HG02970 (cell line): ENCODE data around the gene SMIM14.
"Not testable (repeated sequence)": the region's sequence is repeated elsewhere in the genome, so short reads cannot be mapped to it uniquely, and the experiment has no call there.

Experiments
- ATAC-seq: cut with Tn5 transposase; IDR thresholded peaks from one replicate; pipeline ENCODE4 v1.9.1; 2021; ENCODE audit warnings: mild to moderate bottlenecking, moderate library complexity, moderate number of reproducible peaks; ENCODE audit not compliant: unreplicated experiment, low FRiP score

SMIM14 gene

DNA sequence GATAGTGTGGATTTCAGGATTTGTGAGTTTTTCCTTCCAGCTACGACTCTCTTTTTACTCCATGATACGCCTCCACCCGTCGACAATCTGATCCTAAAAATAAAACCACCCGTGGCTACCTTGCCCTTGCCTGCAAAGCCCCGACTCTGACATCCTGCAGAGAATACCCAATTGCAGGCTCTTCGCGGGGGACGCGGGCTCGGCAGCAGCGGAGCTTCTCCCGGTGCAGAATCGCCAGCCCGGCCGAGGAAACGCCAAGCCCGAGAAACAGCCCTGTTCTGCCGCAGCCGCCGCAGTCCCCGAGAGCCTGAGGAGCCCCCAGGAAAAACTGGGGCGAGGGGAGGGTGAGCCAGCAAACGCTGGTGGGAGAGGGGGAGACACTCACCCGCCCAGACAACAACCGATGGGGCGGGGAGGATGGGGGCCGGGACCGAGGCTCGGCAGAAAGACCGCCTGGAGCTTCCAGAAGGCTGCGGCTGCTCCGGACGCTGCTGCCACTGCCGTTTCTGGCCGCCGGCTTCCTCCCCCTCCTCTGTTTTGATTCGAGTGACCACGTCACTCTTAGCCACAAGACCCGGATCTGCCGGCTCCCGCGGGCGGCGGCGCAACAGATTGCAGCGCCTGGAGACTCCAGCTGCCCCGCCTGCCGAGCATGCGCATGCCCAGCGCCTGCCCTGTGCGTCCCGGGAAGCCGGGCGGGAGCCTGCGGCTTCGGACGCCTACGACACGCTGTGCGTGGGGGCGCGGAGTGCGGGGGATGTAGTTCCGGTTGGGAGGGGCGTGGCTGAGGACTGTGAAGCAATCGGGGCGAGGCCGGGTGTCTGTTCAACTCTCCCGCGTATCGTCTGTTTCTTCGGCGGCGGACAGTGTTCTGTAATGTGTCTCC, at the start of gene SMIM14:
Gene SMIM14 (minus strand): TSS at position 512 of the 886 bp plus-strand sequence. CDS start 33,720 bp downstream, outside the sequence.
- ATAC-seq: peak; percentile 62

DNA sequence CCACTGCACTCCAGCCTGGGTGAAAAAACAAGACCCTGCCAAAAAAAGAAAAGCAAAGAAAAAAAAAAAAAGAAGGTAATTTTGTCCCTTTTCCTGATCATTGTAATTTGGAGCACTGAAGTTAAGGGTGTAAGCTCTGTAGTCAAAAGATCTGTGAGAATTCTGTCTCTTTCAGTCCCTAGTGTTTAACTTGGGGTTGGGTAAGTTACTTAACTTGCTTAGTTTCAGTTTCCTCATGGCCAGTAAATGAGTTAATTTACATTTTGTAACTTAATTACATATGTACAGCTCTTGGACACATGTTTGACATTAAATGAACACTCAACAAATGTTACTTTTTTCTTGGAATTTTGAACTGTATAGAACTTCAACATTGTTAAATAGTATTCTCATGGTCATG, 48.3 kb upstream of the SMIM14 start:
- ATAC-seq: no peak

DNA sequence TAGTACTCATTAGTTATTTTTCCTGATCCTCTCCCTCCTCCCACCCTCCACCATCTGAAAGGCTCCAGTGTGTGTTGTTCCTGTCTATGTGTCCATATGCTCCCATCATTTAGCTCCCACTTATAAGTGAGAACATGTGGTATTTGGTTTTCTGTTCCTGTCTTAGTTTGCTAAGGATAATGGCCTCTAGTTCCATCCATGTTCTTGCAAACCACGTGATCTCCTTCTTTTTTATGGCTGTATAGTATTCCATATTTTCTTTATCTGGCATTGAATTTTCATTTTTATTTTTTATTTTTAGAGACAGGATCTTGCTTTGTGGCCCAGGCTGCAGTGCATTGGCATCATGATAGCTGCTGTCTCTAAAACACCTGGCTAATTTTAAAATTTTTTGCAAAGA, 47.3 kb upstream of the SMIM14 start:
- no peak for ATAC-seq

DNA sequence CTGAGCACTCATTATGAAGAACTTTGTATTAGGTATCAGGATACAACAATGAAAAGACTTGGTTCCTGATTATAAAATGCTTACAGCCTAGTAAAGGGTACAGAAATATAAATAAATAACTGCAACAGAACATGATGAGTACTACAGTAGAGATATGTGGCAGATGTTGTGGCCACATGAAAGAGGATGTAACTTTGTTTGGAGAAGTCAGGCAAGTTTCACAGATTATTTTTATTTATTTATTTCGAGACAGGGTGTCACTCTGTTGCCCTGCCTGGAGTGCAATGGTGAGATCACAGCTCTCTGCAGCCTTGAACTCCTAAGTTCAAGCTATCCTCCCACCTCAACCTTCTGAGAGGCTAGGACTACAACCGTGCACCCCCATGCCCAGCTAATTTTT, 43.5 kb upstream of the SMIM14 start:
- ATAC-seq: no peak

DNA sequence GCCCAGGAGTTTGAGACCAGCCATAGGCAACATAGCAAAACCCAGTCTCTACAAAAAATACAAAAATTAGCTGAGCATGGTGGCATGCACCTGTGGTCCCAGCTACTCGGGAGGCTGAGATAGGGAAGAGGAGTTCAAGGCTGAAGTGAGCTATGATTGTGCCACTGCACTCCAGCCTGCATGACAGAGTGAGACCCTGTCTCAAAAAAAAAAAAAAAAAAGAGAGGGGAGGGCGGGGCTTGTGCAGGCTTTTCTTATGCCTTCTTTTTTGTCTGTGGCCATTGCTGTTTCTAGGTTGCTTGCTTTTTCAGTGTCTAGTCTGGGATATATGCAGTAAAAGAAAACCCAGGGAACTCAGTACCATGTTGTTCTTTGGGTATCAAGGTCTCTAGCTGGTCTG, 42.3 kb upstream of the SMIM14 start:
- not testable (repeated sequence) for ATAC-seq

DNA sequence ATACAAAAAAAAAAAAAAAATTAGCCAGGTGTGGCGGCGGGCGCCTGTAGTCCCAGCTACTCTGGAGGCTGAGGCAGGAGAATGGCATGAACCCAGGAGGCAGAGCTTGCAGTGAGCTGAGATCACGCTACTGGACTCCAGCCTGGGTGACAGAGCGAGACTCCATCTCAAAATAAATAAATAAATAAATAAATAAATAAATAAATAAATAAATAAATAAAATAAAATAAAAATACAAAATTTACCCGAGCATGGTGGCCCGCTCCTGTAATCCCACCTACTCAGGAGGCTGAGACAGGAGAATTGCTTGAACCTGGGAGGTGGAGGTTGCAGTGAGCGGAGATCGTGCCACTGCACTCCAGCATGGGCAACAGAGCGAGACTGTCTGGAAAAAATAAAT, 37.0 kb upstream of the SMIM14 start:
- not testable (repeated sequence) for ATAC-seq

DNA sequence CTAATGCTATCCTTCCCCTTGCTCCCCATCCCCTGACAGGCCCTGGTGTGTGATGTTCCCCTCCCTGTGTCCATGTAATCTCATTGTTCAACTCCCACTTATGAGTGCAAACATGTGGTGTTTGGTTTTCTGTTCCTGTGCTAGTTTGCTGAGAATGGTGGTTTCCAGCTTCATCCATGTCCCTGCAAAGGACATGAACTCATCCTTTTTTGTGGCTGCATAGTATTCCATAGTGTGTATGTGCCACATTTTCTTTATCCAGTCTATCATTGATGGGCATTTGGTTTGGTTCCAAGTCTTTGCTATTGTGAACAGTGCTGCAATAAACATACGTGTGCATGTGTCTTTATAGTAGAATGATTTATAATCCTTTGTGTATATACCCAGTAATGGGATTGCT, 31.6 kb upstream of the SMIM14 start:
- not testable (repeated sequence) for ATAC-seq

DNA sequence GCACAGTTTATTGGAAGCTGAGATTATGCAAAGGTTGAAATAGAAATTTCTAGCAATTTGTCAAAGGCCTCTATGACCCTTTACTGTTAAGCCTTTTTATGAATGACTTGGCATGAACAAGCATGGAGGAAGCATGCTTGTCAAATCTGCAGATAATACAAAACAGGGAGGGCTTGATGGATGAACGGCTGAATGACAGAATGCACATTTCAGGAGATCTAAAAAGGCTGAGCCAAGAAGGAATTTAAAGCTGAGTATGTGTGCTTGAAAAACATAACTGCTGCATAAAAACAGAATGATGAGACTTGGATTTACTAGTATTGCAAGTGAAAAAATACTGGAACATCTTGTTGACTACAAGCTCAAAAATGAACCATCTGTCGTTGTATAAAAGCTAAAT, 30.2 kb upstream of the SMIM14 start:
- ATAC-seq: no peak

DNA sequence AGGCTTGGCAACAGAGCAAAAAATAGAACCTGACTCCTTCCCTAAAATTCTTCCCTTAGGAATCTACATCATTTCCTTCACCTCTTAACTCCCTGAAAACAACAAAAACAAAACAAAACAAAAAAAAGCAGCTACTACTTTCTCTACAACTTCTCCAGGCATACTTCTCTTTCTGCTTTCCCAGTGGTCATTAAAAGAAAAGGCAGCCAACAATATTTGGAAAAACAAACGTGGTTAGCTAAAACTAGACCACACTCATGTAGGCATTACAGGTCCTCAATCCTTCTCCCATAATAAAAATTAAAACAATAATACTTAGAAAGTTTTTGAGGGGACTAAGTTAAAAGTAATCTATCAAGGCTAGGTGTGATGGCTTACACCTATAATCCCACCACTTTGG, 29.0 kb upstream of the SMIM14 start:
- no peak for ATAC-seq

DNA sequence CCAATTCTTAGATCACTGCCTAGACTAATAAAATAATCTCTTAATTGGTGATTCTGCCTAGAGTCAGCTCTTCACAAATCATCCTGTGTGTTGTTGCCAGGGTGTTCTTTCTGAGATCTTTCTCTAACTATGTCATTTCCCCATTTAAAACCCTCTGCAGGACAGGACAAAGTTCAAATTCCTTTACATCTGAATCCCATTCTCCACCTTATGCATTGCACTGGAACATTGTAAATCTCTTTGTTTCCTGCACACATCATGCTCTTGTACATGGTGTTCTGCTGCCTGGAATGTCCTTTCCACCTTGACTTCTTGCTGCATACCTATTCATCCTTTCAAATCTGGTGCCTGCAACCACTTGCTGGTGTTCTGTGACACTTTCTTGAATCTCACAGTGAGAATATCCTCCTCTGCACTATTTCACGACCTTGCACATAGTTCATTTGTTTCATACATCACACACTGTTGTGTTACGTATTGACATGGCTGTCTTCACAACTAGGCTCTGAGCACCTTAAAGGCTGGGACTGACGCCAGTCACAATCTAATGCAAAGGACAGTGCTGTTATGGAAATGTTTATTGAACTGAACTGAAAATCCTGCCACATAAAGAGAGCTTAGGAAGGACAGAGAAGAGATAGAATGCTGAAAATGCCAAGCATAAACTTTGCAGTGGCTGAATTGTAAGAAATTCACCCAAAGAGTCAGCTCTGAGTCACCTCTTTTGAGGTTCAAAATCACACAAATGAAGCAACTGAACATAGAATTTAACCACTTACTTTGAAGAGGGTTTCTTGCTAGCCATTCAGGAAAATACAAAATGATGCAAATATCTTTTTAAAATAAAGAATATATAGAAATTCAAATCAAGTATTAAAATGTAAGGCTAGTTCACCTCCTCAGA, 26.4 kb upstream of the SMIM14 start:
- ATAC-seq: no peak

DNA sequence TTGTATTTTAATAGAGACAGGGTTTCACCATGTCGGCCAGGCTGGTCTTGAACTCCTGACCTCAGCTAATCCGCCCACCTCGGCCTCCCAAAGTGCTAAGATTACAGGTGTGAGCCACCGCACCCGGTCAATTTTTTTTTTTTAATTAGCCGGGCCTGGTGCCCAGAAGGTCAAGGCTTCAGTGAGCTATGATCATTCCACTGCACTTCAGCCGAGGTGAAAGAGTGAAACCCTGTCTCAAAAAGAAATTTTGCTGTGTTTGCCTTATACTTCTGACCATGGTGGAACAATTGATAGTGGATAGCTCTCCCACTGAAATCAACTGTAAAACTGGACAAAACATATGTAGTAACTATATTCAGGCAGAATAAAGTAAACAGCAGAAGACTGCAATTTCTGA, 24.0 kb upstream of the SMIM14 start:
- no peak for ATAC-seq

DNA sequence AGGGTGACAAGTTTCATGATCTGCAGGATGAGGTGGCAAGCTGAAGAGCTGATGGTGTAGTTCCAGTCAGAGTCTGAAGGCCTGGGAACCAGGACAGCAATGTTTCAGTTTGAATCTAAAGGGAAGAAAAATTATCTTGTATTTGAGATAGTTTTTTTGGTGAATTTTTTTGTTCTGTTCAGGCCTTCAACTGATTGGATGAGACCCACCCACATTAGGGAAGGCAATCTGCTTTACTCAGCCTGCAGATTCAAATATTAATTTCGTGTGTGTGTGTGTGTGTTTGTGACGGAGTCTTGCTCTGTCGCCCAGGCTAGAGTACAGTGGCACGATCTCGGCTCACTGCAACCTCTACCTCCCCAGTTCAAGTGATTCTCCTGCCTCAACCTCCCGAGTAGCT, 22.1 kb upstream of the SMIM14 start:
- ATAC-seq: no peak

DNA sequence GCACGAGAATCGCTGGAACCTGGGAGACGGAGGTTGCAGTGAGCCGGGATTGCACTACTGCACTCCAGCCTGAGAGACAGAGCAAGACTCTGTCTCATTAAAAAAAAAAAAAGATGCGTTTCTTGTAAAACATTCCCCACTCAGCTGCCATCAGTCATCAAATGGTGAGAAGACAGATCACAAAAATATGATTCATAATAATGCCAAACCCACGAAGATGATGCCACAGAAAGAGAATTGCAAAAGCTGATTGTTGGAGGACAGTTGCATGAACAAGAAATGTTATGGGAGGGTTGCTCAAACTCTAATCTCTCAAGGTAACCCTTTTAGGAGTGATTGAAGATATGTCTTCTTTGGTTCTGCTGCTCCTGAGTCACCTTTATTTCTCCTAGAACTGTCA, 21.4 kb upstream of the SMIM14 start:
- ATAC-seq: no peak

DNA sequence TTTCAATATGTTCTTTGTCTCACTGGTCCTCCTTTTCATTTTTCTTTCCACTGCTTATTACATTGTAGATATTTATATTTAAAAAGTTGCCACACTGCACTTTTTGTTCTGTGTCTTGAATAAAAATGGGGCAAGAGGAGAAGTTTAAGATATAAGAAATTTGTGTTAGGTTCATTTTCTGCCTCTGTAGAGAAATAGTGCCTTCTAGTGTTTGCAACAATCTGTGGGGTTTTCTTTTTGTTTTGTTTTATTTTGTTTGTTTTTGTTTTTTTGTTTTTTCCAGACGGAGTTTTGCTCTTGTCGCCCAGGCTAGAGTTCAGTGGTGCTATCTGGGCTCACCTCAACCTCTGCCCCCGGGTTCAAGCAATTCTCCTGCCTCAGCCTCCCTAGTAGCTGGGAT, 20.1 kb upstream of the SMIM14 start:
- ATAC-seq: no peak

DNA sequence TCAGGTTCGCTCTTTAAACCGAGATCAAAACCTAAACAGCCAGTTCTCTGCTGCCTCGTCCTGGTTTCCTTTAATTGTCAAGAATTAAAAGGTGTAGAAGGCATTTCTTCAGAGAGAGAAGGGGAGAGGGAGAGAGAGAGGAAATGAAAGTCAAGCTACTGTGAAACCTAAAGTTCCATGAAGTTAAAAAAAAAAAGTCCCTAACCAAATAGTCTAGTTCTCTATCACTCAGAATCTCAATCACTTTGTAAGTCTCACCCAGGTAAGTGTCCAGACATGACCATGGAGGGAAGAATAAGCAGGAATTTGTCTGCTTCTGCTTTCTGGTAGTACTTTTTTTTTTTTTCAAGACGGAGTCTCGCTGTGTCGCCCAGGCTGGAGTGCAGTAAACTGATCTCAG, 18.8 kb upstream of the SMIM14 start:
- ATAC-seq: peak; percentile 59

DNA sequence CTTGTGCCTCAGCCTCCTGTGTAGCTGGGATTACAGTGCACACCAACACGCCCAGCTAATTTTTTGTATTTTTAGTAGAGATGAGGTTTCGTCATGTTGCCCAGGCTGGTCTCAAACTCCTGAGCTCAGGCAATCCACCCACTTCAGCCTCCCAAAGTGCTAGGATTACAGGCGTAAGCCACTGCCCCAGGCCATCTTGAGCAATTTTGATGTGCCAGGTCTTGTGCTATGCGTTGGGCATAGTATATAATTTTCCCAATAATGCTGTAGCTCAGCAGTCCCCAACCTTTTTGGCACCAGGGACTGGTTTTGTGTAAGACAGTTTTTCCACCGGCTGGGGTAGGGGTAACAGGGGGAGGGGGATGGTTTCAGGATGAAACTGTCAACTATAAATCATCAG, 18.0 kb upstream of the SMIM14 start:
- not testable (repeated sequence) for ATAC-seq

DNA sequence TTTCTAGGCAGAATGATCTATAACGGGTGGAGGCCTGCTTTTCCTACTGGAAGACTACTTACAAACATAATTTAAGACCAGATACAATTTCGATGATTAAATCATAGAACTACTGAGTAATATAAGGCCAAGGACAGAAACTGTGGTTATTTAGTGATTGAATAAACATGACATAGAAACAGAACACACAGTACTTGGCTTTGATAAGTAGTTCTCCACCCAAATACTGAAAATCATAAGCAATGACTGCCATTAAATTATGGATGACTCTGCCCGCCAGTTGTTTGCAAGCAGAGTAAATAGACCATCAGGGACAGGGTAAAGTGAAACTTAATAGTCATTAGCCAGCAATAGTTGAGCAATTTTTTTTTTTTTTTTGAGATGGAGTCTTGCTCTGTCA, 17.2 kb upstream of the SMIM14 start:
- ATAC-seq: no peak

DNA sequence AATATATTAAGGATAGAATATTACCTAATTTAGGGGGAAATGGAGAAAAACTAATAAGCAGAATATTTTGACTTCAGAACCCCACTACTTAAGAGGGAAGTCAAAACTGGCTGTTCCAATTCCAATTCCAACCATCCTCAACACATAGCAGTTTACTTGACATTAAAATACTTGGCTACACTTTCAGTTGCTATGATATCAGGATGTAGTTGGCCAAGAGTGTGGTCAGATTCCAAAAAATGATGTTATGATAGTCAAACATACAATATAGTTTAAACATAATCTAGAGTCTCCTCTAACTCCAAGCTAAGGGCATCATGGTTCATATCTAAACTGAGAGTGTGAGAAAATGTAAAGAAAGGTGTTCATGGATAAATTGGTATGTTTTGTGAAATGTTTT, 16.5 kb upstream of the SMIM14 start:
- ATAC-seq: no peak

DNA sequence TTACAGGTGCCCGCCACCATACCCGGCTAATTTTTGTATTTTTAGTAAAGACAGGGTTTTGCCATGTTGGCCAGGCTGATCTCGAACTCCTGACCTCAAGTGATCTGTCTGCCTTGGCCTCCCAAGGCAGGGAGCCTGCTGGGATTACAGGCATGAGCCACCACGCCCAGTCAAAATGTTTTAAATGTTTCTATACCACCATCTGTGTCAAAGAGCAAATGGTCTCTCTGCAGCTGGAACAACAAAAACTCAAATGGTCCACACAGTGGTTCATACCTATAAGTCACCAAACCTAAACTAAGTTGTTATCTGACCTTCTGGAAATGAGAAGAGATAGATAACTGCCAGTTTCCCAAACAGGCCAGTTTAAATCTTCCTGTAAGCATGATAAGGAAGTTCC, 12.9 kb upstream of the SMIM14 start:
- ATAC-seq: not testable (repeated sequence)

DNA sequence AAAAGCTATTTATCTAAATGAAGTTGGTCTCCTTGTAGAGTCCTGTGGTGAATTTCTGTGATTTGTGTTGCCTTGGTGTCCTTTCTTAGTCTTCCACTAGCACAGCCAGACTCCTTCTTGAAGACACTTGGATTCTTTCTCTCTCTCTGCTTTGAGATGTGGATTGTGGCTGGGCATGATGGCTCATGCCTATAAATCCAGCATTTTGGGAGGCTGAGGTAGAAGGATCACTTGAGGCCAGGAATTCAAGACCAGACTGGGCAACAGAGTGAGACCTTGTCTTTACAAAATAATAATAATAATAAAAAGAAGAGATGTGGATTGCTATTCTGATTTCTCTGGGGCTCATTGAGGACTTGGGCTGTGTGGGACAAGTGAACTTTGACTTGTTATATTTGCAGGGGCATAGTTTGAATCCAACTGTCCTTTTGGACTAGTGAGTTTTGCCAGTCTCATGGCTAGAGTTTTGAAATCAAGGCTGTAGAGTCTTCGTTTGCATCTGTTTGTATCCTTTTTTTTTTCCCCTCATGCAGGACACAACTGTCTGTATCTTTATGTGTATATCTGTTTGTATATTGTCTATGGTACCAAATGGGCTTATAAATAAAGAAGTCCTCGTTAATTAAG, 11.1 kb upstream of the SMIM14 start:
- ATAC-seq: no peak
